ENCODE data around the gene COX17. TPM values are rescaled to one million over a fixed set of nuclear protein-coding genes. Genes with fewer than 3 reads are reported as not detected.
"Not testable (repeated sequence)": the region's sequence is repeated elsewhere in the genome, so short reads cannot be mapped to it uniquely, and the experiment has no call there.

Gene COX17
- total RNA-seq, 1 donor from 2014 or later = 35.4 TPM

- Mint-ChIP-seq H3K9me3 (ENCODE audit: low read depth) (no peaks in the 10 kb centered on the region), H3K4me3 (ENCODE audit: low read depth) (no peak overlapping the region), H3K27me3 (no peaks in the 10 kb centered on the region), H3K36me3 (ENCODE audit: insufficient read depth) (no peaks in the 10 kb centered on the region), H3K27ac (no peak overlapping the region), H3K4me1 (ENCODE audit: low read depth) (peaks cover 10% of the 10 kb centered on the region)
- no peak for DNase-seq (ENCODE audit: low spot score, unreplicated experiment)
- TF ChIP-seq CTCF (IDR thresholded peaks at IDR 0.05; ENCODE audit: unreplicated experiment) = peak; percentile 42
Observed at GRCh38 chr3:119681279-119681678, 4.1 kb upstream of the COX17 start.

GRCh38 chr3:119679874-119680273 is 2.7 kb upstream of the COX17 start:
- DNase-seq (ENCODE audit: low spot score, unreplicated experiment) = no peak
- TF ChIP-seq CTCF (IDR thresholded peaks at IDR 0.05; ENCODE audit: unreplicated experiment) = no peak
- Mint-ChIP-seq H3K36me3 (ENCODE audit: insufficient read depth) (peaks cover under 1% of the 10 kb centered on the region), H3K4me1 (ENCODE audit: low read depth) (peaks cover 17% of the 10 kb centered on the region), H3K27ac (no peak overlapping the region), H3K27me3 (no peaks in the 10 kb centered on the region), H3K9me3 (ENCODE audit: low read depth) (no peaks in the 10 kb centered on the region), H3K4me3 (ENCODE audit: low read depth) (no peak overlapping the region)

GRCh38 chr3:119678209-119678608 is 1.0 kb upstream of the COX17 start:
- H3K27ac Mint-ChIP-seq; DNase-seq (ENCODE audit: low spot score, unreplicated experiment); H3K4me3 Mint-ChIP-seq (ENCODE audit: low read depth); H3K9me3 Mint-ChIP-seq (ENCODE audit: low read depth); H3K36me3 Mint-ChIP-seq (ENCODE audit: insufficient read depth); H3K27me3 Mint-ChIP-seq: not testable (repeated sequence)
- peaks cover 17% of the 10 kb centered on the region for H3K4me1 Mint-ChIP-seq (ENCODE audit: low read depth)

GRCh38 chr3:119677641-119677934 is 382 bp upstream of the COX17 start:
- peak overlapping the region; percentile 95 for H3K27ac Mint-ChIP-seq

GRCh38 chr3:119676020-119676419 is 1.2 kb downstream of the COX17 start:
- Mint-ChIP-seq H3K36me3 (ENCODE audit: insufficient read depth) (peaks cover 9% of the 10 kb centered on the region), H3K9me3 (ENCODE audit: low read depth) (no peaks in the 10 kb centered on the region), H3K4me3 (ENCODE audit: low read depth) (peak overlapping the region; percentile 90), H3K27me3 (no peaks in the 10 kb centered on the region), H3K4me1 (ENCODE audit: low read depth) (peaks cover 17% of the 10 kb centered on the region), H3K27ac (peak overlapping the region; percentile 95)
- DNase-seq (ENCODE audit: low spot score, unreplicated experiment) = no peak
- no peak for TF ChIP-seq CTCF (IDR thresholded peaks at IDR 0.05; ENCODE audit: unreplicated experiment)

More at GRCh38 chr3:119677641-119677934, 382 bp upstream of the COX17 start:
- no peaks in the 10 kb centered on the region for H3K27me3 Mint-ChIP-seq
- peaks cover 7% of the 10 kb centered on the region for H3K36me3 Mint-ChIP-seq (ENCODE audit: insufficient read depth)
- H3K4me1 Mint-ChIP-seq (ENCODE audit: low read depth) = peaks cover 17% of the 10 kb centered on the region
- no peak for DNase-seq (ENCODE audit: low spot score, unreplicated experiment)
- TF ChIP-seq CTCF (IDR thresholded peaks at IDR 0.05; ENCODE audit: unreplicated experiment) = no peak
- H3K9me3 Mint-ChIP-seq (ENCODE audit: low read depth) = no peaks in the 10 kb centered on the region
- peak overlapping the region; percentile 90 for H3K4me3 Mint-ChIP-seq (ENCODE audit: low read depth)

GRCh38 chr3:119675188-119675874 is 1.9 kb downstream of the COX17 start:
- peaks cover 9% of the 10 kb centered on the region for H3K36me3 Mint-ChIP-seq (ENCODE audit: insufficient read depth)
- no peak overlapping the region for H3K27ac Mint-ChIP-seq
- no peak for DNase-seq (ENCODE audit: low spot score, unreplicated experiment)
- no peaks in the 10 kb centered on the region for H3K9me3 Mint-ChIP-seq (ENCODE audit: low read depth)
- H3K27me3 Mint-ChIP-seq = no peaks in the 10 kb centered on the region
- peak overlapping the region; percentile 90 for H3K4me3 Mint-ChIP-seq (ENCODE audit: low read depth)
- TF ChIP-seq CTCF (IDR thresholded peaks at IDR 0.05; ENCODE audit: unreplicated experiment) = no peak
- peaks cover 17% of the 10 kb centered on the region for H3K4me1 Mint-ChIP-seq (ENCODE audit: low read depth)
